WTC11 (cell line): ENCODE measurements around the gene TCF7L2. TPM values are rescaled to one million over a fixed set of nuclear protein-coding genes. Genes with fewer than 3 reads are reported as not detected.

ENCODE experiments used
- ATAC-seq: fragments of 200-7000 bp; cut with Tn5 transposase; 2 replicates; pipeline ENCODE4 v1.10.0; 2021; ENCODE audit warnings: mild to moderate bottlenecking, moderate library complexity
- CTCF ChIA-PET: fragments of 300-600 bp; sonication (Branson Sonifier 250); formaldehyde crosslinking; loops from one replicate; lab custom pipeline; 2021; ENCODE audit warnings: antibody characterized with exemption; lab: Charles Lee
- POLR2A ChIA-PET: fragments of 350-600 bp; sonication (Branson Sonifier 250); formaldehyde crosslinking; loops from one replicate; lab custom pipeline; 2021; ENCODE audit warnings: antibody characterized with exemption; lab: Charles Lee
- DNase-seq: peaks from one replicate; pipeline ENCODE4 v3.0.0; 2021; ENCODE audit warnings: low spot score
- H3K27ac Mint-ChIP-seq: 2 replicates; pipeline ENCODE4 v1.8.0; 2021; ENCODE audit warnings: mixed read lengths
- H3K27me3 Mint-ChIP-seq: 2 replicates; pipeline ENCODE4 v1.8.0; 2021; ENCODE audit warnings: low read depth, mild to moderate bottlenecking, moderate library complexity, mixed read lengths
- H3K36me3 Mint-ChIP-seq: 2 replicates; pipeline ENCODE4 v1.8.0; 2021; ENCODE audit warnings: mixed read lengths
- H3K4me1 Mint-ChIP-seq: 2 replicates; pipeline ENCODE4 v1.8.0; 2022; ENCODE audit warnings: mixed read lengths
- H3K4me3 Mint-ChIP-seq: 2 replicates; pipeline ENCODE4 v1.8.0; 2021; ENCODE audit warnings: mild to moderate bottlenecking, moderate library complexity, mixed read lengths
- H3K9me3 Mint-ChIP-seq: 2 replicates; pipeline ENCODE4 v1.8.0; 2021; ENCODE audit warnings: mixed read lengths
- ATF1 ChIP-seq: sonication (generic); formaldehyde crosslinking; IDR thresholded peaks from 2 replicates; pipeline ENCODE4 v1.8.1; 2023; ENCODE audit warnings: mild to moderate bottlenecking, moderate library complexity, missing genetic modification reagents
- ATF2 ChIP-seq: sonication (generic); formaldehyde crosslinking; IDR thresholded peaks from 2 replicates; pipeline ENCODE4 v1.8.1; 2022; ENCODE audit warnings: low read depth, missing genetic modification reagents, borderline replicate concordance
- ELF4 ChIP-seq: sonication (generic); formaldehyde crosslinking; IDR thresholded peaks from 2 replicates; pipeline ENCODE4 v1.8.1; 2022; ENCODE audit warnings: low read depth, mild to moderate bottlenecking, moderate library complexity, missing genetic modification reagents
- GRHL2 ChIP-seq: fragments of 250-450 bp; sonication (Bioruptor Pico); IDR thresholded peaks from 2 replicates; pipeline ENCODE4 v1.8.0; 2022; ENCODE audit warnings: mild to moderate bottlenecking, moderate library complexity; ENCODE audit not compliant: insufficient replicate concordance, severe bottlenecking
- HMGA2 ChIP-seq: fragments of 250-450 bp; sonication (Bioruptor Pico); IDR thresholded peaks from 2 replicates; pipeline ENCODE4 v1.4.0; 2021; ENCODE audit warnings: mild to moderate bottlenecking, moderate library complexity
- HMGXB4 ChIP-seq: sonication (generic); formaldehyde crosslinking; IDR thresholded peaks from 2 replicates; pipeline ENCODE4 v1.8.1; 2023; ENCODE audit warnings: mild to moderate bottlenecking, moderate library complexity, missing genetic modification reagents
- KAT7 ChIP-seq: sonication (generic); formaldehyde crosslinking; IDR thresholded peaks from 2 replicates; pipeline ENCODE4 v1.8.1; 2023; ENCODE audit warnings: missing genetic modification reagents, mild to moderate bottlenecking, borderline replicate concordance
- MAX ChIP-seq: sonication (generic); formaldehyde crosslinking; IDR thresholded peaks from 2 replicates; pipeline ENCODE4 v1.8.0; 2022; ENCODE audit warnings: mild to moderate bottlenecking, missing genetic modification reagents
- MLX ChIP-seq: sonication (generic); formaldehyde crosslinking; IDR thresholded peaks from 2 replicates; pipeline ENCODE4 v1.8.1; 2023; ENCODE audit warnings: mild to moderate bottlenecking, missing genetic modification reagents, moderate library complexity
- MXD4 ChIP-seq: fragments of 250-450 bp; sonication (Bioruptor Pico); IDR thresholded peaks from 2 replicates; pipeline ENCODE4 v1.8.0; 2021; ENCODE audit warnings: mild to moderate bottlenecking, moderate library complexity, borderline replicate concordance
- RORB ChIP-seq: fragments of 250-450 bp; sonication (Bioruptor Pico); IDR thresholded peaks from 2 replicates; pipeline ENCODE4 v1.9.0; 2021; ENCODE audit warnings: mild to moderate bottlenecking
- SMAD4 ChIP-seq: sonication (generic); formaldehyde crosslinking; IDR thresholded peaks from 2 replicates; pipeline ENCODE4 v1.8.0; 2022; ENCODE audit warnings: mild to moderate bottlenecking, missing genetic modification reagents
- USF1 ChIP-seq: sonication (generic); formaldehyde crosslinking; IDR thresholded peaks from 2 replicates; pipeline ENCODE4 v1.8.0; 2022; ENCODE audit warnings: mild to moderate bottlenecking, missing genetic modification reagents
- ZNF219 ChIP-seq: sonication (generic); formaldehyde crosslinking; IDR thresholded peaks from 2 replicates; pipeline ENCODE4 v1.8.0; 2023; ENCODE audit warnings: missing genetic modification reagents, mild to moderate bottlenecking, borderline replicate concordance
- ZSCAN18 ChIP-seq: fragments of 250-450 bp; sonication (Bioruptor Pico); IDR thresholded peaks from 2 replicates; pipeline ENCODE4 v2.1.2; 2022; ENCODE audit warnings: mild to moderate bottlenecking, moderate library complexity
- total RNA-seq: library from RNA; stranded (reverse); gene quantifications from 3 replicates; pipeline ENCODE4 v1.2.3, GENCODE V29; 2021

Gene TCF7L2
- total RNA-seq, 1 experiment from 2014 or later = 44.5 TPM

GRCh38 chr10:112948196-112948595, 1.9 kb upstream of the TCF7L2 start (continued):
- TF ChIP-seq ATF2 (CRISPR knock-in tag) (no peak), ELF4 (CRISPR knock-in tag) (no peak), SMAD4 (CRISPR knock-in tag) (no peak), KAT7 (CRISPR knock-in tag) (no peak)
- TF ChIP-seq, all 79 proteins: peak for 0

GRCh38 chr10:112949143-112949823, 764 bp upstream of the TCF7L2 start:
- no peak for TF ChIP-seq ZNF219 (CRISPR knock-in tag)
- TF ChIP-seq HMGXB4 (CRISPR knock-in tag) = no peak
- no peak for TF ChIP-seq USF1 (CRISPR knock-in tag)
- no peak for TF ChIP-seq ATF1 (CRISPR knock-in tag)
- no peak for TF ChIP-seq GRHL2 (CRISPR knock-in tag)
- no peak for TF ChIP-seq MLX (CRISPR knock-in tag)
- TF ChIP-seq RORB (CRISPR knock-in tag) = no peak
- no peak for TF ChIP-seq MXD4 (CRISPR knock-in tag)
- no peak for TF ChIP-seq ZSCAN18
- no peak for TF ChIP-seq HMGA2
- TF ChIP-seq MAX (CRISPR knock-in tag) = no peak
- DNase-seq (no peak), ATAC-seq (peak; percentile 3)
- ChIA-PET POLR2A (interaction anchor here (0.6 to 1.1 kb wide), 5 partner anchors 23 to 413 kb away, joined by 3 to 7 read pairs (median 3); no protein-coding TSS in a partner anchor), CTCF (interaction anchor here (0.6 to 0.9 kb wide), 3 partner anchors 11 to 325 kb away, joined by 3 read pairs; no protein-coding TSS in a partner anchor)
- H3K27ac Mint-ChIP-seq = peak overlapping the region; percentile 95
- peak overlapping the region; percentile 54 for H3K4me3 Mint-ChIP-seq
- H3K27me3 Mint-ChIP-seq = no peaks in the 10 kb centered on the region; the same call in 1 of the 2 replicates
- H3K9me3 Mint-ChIP-seq = no peaks in the 10 kb centered on the region
- peaks cover 50% of the 10 kb centered on the region for H3K4me1 Mint-ChIP-seq
- H3K36me3 Mint-ChIP-seq = peaks cover 16% of the 10 kb centered on the region
